GM23338 (cell line): Measurements from ENCODE around the gene PEAR1. TPM values are rescaled to one million over a fixed set of nuclear protein-coding genes. Genes with fewer than 3 reads are reported as not detected.

Source experiments
- ATAC-seq: fragments of 200-7000 bp; cut with Tn5 transposase; 3 replicates; pipeline ENCODE4 v1.9.1; 2020
- DNase-seq: peaks from one replicate; pipeline ENCODE4 v3.0.0-alpha.2; 2015; ENCODE audit warnings: low spot score
- H2AFZ ChIP-seq: fragments of 200-600 bp; sonication (generic); 2 replicates; pipeline ENCODE4 v1.8.0; 2016; ENCODE audit warnings: antibody characterized with exemption, mild to moderate bottlenecking, moderate library complexity
- H3F3A ChIP-seq: fragments of 200-600 bp; sonication (generic); replicated peaks from 2 replicates; pipeline ENCODE4 v1.8.0; 2017; ENCODE audit warnings: antibody characterized with exemption, mixed run types, low read depth
- H3K27ac ChIP-seq: fragments of 200-600 bp; sonication (generic); 2 replicates; pipeline ENCODE4 v1.6.1; 2016; ENCODE audit warnings: low read depth
- H3K27me3 ChIP-seq: fragments of 200-600 bp; sonication (generic); 2 replicates; pipeline ENCODE4 v1.8.0; 2016; ENCODE audit warnings: mild to moderate bottlenecking, mixed run types, moderate library complexity; ENCODE audit not compliant: insufficient read depth
- H3K36me3 ChIP-seq: fragments of 200-600 bp; sonication (generic); 2 replicates; pipeline ENCODE4 v1.8.0; 2016; ENCODE audit warnings: mild to moderate bottlenecking; ENCODE audit not compliant: insufficient read depth
- H3K4me1 ChIP-seq: fragments of 200-600 bp; sonication (generic); 2 replicates; pipeline ENCODE4 v1.8.0; 2016; ENCODE audit warnings: mild to moderate bottlenecking, moderate library complexity; ENCODE audit not compliant: insufficient read depth
- H3K4me2 ChIP-seq: fragments of 200-600 bp; sonication (generic); 2 replicates; pipeline ENCODE4 v1.7.1; 2017; ENCODE audit warnings: mixed run types
- H3K4me3 ChIP-seq: fragments of 200-600 bp; sonication (generic); 2 replicates; pipeline ENCODE4 v1.6.1; 2016; ENCODE audit warnings: mixed run types
- H3K79me2 ChIP-seq: fragments of 200-600 bp; sonication (generic); replicated peaks from 2 replicates; pipeline ENCODE4 v1.8.0; 2017; ENCODE audit warnings: mild to moderate bottlenecking; ENCODE audit not compliant: insufficient read depth
- H3K9me2 ChIP-seq: fragments of 200-600 bp; sonication (generic); 2 replicates; pipeline ENCODE4 v1.8.0; 2017; ENCODE audit not compliant: insufficient read depth
- H4K20me1 ChIP-seq: fragments of 200-600 bp; sonication (generic); replicated peaks from 2 replicates; pipeline ENCODE4 v1.8.0; 2017; ENCODE audit warnings: mild to moderate bottlenecking; ENCODE audit not compliant: insufficient read depth
- H3K27ac Mint-ChIP-seq: 2 replicates; pipeline ENCODE4 v1.8.0; 2020; ENCODE audit warnings: inconsistent platforms, mild to moderate bottlenecking, moderate library complexity, mixed read lengths
- H3K27me3 Mint-ChIP-seq: 3 replicates; pipeline ENCODE4 v1.8.0; 2022; ENCODE audit warnings: low read depth, mild to moderate bottlenecking, moderate library complexity, mixed read lengths, inconsistent platforms; ENCODE audit not compliant: insufficient read depth, poor library complexity
- H3K36me3 Mint-ChIP-seq: 3 replicates; pipeline ENCODE4 v1.8.0; 2021; ENCODE audit warnings: low read depth, mild to moderate bottlenecking, inconsistent platforms, moderate library complexity, mixed read lengths
- H3K4me1 Mint-ChIP-seq: 3 replicates; pipeline ENCODE4 v1.8.0; 2020; ENCODE audit warnings: mild to moderate bottlenecking, inconsistent platforms, mixed read lengths
- H3K4me3 Mint-ChIP-seq: 3 replicates; pipeline ENCODE4 v1.8.0; 2021; ENCODE audit warnings: moderate library complexity, mild to moderate bottlenecking, inconsistent platforms, mixed read lengths
- H3K9me3 Mint-ChIP-seq: 3 replicates; pipeline ENCODE4 v1.8.0; 2020; ENCODE audit warnings: moderate library complexity, mild to moderate bottlenecking, inconsistent platforms, mixed read lengths
- CREB1 ChIP-seq: fragments of 250-450 bp; sonication (Bioruptor Pico); IDR thresholded peaks from 2 replicates; pipeline ENCODE4 v1.5.0; 2020; ENCODE audit warnings: low read depth, mild to moderate bottlenecking, moderate library complexity
- CTCF ChIP-seq, 2 experiments: fragments of 200-600 bp in 1 of 2; sonication (generic) in 1 of 2; conservative IDR thresholded peaks; 2 replicates each; pipeline versions ENCODE4 v1.5.1 to v1.6.1; 2016 to 2017; ENCODE audit warnings: antibody characterized with exemption in 2 of 2, low read depth in 2 of 2, mild to moderate bottlenecking in 2 of 2, moderate library complexity in 1 of 2
- ETS1 ChIP-seq: IDR thresholded peaks from 2 replicates; pipeline ENCODE4 v1.6.1; 2016; ENCODE audit warnings: antibody characterized with exemption
- EZH2 ChIP-seq: fragments of 200-600 bp; sonication (generic); IDR thresholded peaks from one replicate; pipeline ENCODE4 v1.8.0; 2017; ENCODE audit warnings: antibody characterized with exemption, mild to moderate bottlenecking, low read depth; ENCODE audit not compliant: unreplicated experiment
- EZH2phosphoT487 ChIP-seq: fragments of 200-600 bp; sonication (generic); IDR thresholded peaks from one replicate; pipeline ENCODE4 v1.8.1; 2018; ENCODE audit warnings: antibody characterized with exemption; ENCODE audit not compliant: unreplicated experiment
- JUNB ChIP-seq: IDR thresholded peaks from one replicate; pipeline ENCODE4 v1.6.1; 2016; ENCODE audit warnings: antibody characterized with exemption; ENCODE audit not compliant: unreplicated experiment
- NANOG ChIP-seq: IDR thresholded peaks from 2 replicates; pipeline ENCODE4 v1.6.1; 2016; ENCODE audit warnings: antibody characterized with exemption, borderline replicate concordance
- POLR2AphosphoS5 ChIP-seq: IDR thresholded peaks from 2 replicates; pipeline ENCODE4 v1.6.1; 2016; ENCODE audit warnings: antibody characterized with exemption, low read depth
- REST ChIP-seq: IDR thresholded peaks from one replicate; pipeline ENCODE4 v1.6.1; 2018; ENCODE audit warnings: antibody characterized with exemption; ENCODE audit not compliant: unreplicated experiment
- STAT1 ChIP-seq: IDR thresholded peaks from one replicate; pipeline ENCODE4 v1.6.1; 2016; ENCODE audit warnings: antibody characterized with exemption; ENCODE audit not compliant: unreplicated experiment
- ZNF114 ChIP-seq: fragments of 250-450 bp; sonication (Bioruptor Pico); IDR thresholded peaks from 2 replicates; pipeline ENCODE4 v1.5.0; 2020; ENCODE audit warnings: mild to moderate bottlenecking, moderate library complexity
- ZNF331 ChIP-seq: fragments of 250-450 bp; sonication (Bioruptor Pico); IDR thresholded peaks from 2 replicates; pipeline ENCODE4 v1.5.0; 2020; ENCODE audit warnings: low read depth, mild to moderate bottlenecking, moderate library complexity
- ZNF462 ChIP-seq: fragments of 250-450 bp; sonication (Bioruptor Pico); IDR thresholded peaks from 2 replicates; pipeline ENCODE4 v1.5.0; 2020; ENCODE audit warnings: mild to moderate bottlenecking, moderate library complexity
- polyA plus RNA-seq: library from polyadenylated mRNA; unstranded; fragments of >200 nt; fragmentation: Nextera tagmentation; extraction: Ambion mirVana; gene quantifications from 2 replicates; pipeline ENCODE4 v1.2.1, GENCODE V29; 2016
- total RNA-seq: library from RNA; depleted of rRNA; stranded (reverse); fragments of >200 nt; shearing (Covaris generic); gene quantifications from 2 replicates; pipeline ENCODE4 v1.2.3, GENCODE V29; 2014

The PEAR1 gene
- total and polyA plus RNA-seq, 2 experiments from 2014 or later, result 0.28 to 0.47 TPM

GRCh38 chr1:156911577-156912298, 18.2 kb downstream of the PEAR1 start:
- H3K4me1 ChIP-seq, result peaks cover 11% of the 10 kb centered on the region
- no peaks in the 10 kb centered on the region; the same call in 1 of the 2 replicates for H3F3A ChIP-seq
- ATAC-seq, result no peak
- no peak overlapping the region for H2AFZ ChIP-seq
- no peaks in the 10 kb centered on the region for H3K9me3 Mint-ChIP-seq
- H3K4me3 Mint-ChIP-seq, result no peak overlapping the region; the same call in 2 of the 3 replicates
- H3K27me3 ChIP-seq, result peaks cover 34% of the 10 kb centered on the region; the same call in 1 of the 2 replicates
- no peak for DNase-seq
- H3K4me1 Mint-ChIP-seq, result peaks cover 19% of the 10 kb centered on the region
- H3K4me3 ChIP-seq, result no peak overlapping the region
- H3K27ac ChIP-seq, result no peak overlapping the region
- H3K79me2 ChIP-seq, result no peaks in the 10 kb centered on the region
- TF ChIP-seq STAT1 (no peak), EZH2phosphoT487 (no peak), POLR2AphosphoS5 (no peak), ETS1 (no peak), ZNF462 (CRISPR knock-in tag) (no peak), JUNB (no peak), CREB1 (CRISPR knock-in tag) (no peak), ZNF331 (CRISPR knock-in tag) (no peak), ZNF114 (CRISPR knock-in tag) (no peak), EZH2 (no peak), REST (no peak), CTCF (conservative IDR thresholded peaks at IDR 0.05; ENCODE audit: low read depth in 2 of 2) (no peak), NANOG (no peak)
- H3K36me3 ChIP-seq, result no peaks in the 10 kb centered on the region
- H3K27me3 Mint-ChIP-seq, result peaks cover 24% of the 10 kb centered on the region
- H3K36me3 Mint-ChIP-seq, result no peaks in the 10 kb centered on the region
- no peak overlapping the region for H3K27ac Mint-ChIP-seq
- H3K4me2 ChIP-seq, result no peak overlapping the region
- H3K9me2 ChIP-seq, result no peaks in the 10 kb centered on the region
- H4K20me1 ChIP-seq, result no peaks in the 10 kb centered on the region; the same call in 1 of the 2 replicates
